AG10803 (cell line): ENCODE data around the gene IFITM5.
"Not testable (repeated sequence)": the region's sequence is repeated elsewhere in the genome, so short reads cannot be mapped to it uniquely, and the experiment has no call there.

Experiments
- DNase-seq: peaks from one replicate; pipeline ENCODE4 v3.0.0; 2010; ENCODE audit warnings: low read depth
- H3K4me3 ChIP-seq: 2 replicates; pipeline ENCODE4 v1.5.1; 2011; ENCODE audit warnings: mild to moderate bottlenecking, low read length, control low read depth
- TF ChIP-seq, protein P1 (sequence below): conservative IDR thresholded peaks from 2 replicates; pipeline ENCODE4 v1.5.1; 2011; ENCODE audit warnings: mild to moderate bottlenecking, low read length, control low read depth, inconsistent platforms

IFITM5 gene

DNA sequence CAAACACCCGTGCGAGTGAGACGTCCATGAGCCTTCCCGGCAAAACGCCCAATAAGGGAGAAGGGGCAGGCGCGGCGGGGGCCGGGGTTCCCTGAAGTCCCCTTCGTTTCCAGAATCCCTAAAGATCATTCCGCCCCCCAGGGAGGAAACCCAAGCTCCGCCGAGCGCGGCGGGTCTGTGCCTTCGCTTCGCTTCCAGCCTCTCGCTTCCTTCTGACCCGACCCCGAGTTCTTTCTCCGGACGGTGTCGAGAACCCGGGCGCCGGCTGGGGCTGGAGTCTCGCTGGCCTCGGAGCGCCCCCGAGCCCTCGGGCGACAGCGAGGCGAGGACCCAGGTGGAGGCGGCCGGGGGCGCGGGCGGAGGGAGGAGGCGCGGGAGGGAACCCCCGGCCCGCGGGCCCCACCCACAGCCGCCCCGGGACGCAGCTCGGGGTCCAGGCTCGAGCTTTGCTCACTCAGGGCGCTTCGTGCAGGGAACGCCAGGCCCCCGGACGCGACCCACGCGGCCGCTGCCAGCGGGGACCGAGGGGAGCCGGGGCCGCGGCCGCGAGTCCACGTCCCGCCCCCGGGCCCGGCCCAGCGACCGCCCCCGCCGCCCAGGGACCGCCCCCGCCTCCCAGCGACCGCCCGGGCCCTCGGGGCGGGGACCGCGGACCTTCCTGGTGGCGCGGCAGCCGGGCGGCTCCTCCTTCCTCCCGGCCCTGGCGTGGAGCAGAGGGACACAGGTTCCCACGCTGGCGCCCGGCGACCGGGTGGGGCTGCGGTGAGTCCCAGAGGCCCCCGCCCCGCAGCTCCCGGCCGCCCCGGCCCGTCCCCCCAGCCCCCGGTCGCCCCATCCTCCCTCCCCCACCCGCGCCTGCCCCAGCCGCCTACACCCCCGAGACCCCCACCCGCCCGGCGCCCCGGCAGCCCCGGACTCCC, 10.6 kb downstream of the IFITM5 start, which contains the start of gene PGGHG:
Gene PGGHG, plus strand, starts transcription at position 649 of the 920 bp plus-strand sequence. CDS start 691 bp downstream, outside the sequence.
- peak; percentile 39 for DNase-seq
- TF ChIP-seq, protein P1, sequence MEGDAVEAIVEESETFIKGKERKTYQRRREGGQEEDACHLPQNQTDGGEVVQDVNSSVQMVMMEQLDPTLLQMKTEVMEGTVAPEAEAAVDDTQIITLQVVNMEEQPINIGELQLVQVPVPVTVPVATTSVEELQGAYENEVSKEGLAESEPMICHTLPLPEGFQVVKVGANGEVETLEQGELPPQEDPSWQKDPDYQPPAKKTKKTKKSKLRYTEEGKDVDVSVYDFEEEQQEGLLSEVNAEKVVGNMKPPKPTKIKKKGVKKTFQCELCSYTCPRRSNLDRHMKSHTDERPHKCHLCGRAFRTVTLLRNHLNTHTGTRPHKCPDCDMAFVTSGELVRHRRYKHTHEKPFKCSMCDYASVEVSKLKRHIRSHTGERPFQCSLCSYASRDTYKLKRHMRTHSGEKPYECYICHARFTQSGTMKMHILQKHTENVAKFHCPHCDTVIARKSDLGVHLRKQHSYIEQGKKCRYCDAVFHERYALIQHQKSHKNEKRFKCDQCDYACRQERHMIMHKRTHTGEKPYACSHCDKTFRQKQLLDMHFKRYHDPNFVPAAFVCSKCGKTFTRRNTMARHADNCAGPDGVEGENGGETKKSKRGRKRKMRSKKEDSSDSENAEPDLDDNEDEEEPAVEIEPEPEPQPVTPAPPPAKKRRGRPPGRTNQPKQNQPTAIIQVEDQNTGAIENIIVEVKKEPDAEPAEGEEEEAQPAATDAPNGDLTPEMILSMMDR: no peak
- peak within 1 kb of the TSS; percentile 56 for H3K4me3 ChIP-seq

DNA sequence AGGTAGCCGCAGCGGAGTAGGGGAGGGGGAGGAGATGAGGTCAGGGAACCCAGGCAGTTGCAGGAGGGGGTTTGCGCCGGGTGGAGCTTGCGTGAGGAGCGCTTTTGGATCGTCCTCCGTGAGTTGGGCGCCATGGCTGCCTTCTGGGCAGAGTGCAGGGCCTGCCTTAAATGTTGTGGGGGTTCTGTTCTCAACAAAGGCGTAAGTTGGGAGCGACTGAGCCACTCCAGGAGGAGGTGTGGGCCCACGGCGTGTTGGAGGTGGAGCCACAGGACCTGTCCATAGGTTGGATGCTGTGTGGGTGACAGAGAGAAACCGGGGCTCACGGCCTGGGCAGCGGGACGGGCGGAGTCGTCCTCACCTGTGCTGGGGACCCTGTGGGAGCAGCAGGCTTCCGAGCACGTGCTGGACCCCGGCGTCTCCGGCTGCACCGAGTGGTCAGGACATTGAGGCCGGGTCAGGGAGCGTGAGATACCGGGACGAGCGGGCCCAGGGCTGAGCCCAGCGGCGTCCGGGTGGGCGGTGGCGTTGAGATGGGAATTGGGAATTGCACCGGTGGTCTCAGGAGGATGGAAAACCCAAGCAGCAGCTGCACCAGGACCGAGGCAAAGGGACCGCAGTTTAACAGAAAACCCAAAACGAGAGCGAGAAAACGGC, 11.4 kb downstream of the IFITM5 start:
- no peak for DNase-seq
- peak overlapping the region; percentile 56 for H3K4me3 ChIP-seq
- TF ChIP-seq, protein P1: no peak

DNA sequence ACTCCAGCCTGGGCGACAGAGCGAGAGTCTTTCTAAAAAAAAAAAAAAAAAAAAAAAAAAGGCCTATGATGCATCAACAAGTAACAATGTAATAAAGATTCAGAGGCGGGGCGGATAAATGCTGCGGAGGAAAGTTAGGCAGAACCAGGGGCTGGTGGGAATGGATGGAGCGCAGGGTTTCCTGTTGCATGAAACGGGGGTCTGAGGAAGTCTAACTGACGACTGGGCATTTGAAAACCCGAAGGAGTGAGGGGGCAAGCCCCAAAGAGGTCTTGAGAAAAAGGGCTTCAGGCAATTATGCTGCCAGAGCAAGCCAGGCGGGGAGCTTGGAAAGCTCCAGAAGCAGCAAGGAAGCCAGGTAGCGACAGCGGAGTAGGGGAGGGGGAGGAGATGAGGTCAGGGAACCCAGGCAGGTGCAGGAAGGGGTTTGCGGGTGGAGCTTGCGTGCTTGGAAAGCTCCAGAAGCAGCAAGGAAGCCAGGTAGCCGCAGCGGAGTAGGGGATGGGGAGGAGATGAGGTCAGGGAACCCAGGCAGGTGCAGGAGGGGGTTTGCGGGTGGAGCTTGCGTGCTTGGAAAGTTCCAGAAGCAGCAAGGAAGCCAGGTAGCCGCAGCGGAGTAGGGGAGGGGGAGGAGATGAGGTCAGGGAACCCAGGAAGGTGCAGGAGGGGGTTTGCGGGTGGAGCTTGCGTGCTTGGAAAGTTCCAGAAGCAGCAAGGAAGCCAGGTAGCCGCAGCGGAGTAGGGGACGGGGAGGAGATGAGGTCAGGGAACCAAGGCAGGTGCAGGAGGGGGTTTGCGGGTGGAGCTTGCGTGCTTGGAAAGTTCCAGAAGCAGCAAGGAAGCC, 12.1 kb downstream of the IFITM5 start:
- not testable (repeated sequence) for DNase-seq, H3K4me3 ChIP-seq

DNA sequence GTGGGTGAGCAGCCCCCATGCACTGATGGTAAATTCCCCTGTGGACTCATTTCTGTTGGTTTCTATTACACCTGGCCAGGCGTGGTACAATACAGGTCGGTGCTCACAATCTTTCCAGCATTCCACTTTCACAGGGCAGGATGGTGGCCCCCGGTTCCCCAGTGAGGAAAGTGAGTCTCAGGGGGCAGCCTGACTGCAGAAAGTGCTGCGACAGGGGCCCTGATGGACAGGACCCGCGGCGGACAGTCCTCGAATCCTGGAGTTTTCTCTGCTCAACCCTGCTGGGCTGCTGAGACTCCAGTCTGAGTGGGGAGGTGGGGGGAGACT, 13.5 kb downstream of the IFITM5 start:
- TF ChIP-seq, protein P1: no peak
- DNase-seq: no peak
- H3K4me3 ChIP-seq: no peak overlapping the region

DNA sequence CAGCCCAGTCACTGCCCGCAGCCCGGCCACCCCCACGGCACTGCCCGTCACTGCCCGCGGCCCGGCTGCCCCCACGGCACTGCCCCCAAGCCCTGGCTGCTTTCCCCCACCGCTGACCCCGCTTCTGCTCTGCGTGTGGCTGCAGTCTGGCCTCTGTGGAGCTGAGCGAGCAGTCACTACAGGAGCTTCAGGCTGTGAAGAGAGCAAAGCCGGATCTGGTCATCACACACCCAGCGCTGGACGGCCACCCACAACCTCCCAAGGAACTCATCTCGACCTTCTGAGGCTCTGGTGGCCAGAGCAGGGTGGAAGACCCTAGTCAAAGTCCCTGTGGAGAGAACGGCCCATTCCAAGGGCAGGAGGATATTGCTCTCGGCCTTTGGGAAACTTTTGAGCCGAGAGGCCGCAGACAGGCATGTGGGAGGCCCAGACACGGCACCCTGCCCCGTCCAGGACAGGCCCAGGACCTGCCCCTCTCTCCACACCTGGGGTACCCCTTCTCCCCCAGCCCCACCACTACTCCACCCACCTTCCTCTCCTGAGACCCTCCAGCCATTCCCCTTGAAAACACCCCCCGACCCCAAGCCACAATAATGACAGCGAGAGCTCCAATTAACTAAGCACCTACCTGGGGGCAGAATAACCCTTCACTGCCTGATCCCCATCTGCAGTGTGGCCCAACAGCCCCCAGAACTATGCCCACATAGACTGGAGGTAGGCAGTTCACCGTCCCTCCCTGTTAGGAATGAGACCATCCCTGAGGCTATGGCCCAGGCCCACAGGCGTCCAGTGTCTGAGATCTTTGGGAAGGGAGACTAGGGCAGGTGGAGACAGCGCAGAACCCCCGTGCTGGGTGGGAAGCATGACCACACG, 14.1 kb downstream of the IFITM5 start:
- TF ChIP-seq, protein P1: no peak
- no peak overlapping the region for H3K4me3 ChIP-seq
- DNase-seq: no peak

DNA sequence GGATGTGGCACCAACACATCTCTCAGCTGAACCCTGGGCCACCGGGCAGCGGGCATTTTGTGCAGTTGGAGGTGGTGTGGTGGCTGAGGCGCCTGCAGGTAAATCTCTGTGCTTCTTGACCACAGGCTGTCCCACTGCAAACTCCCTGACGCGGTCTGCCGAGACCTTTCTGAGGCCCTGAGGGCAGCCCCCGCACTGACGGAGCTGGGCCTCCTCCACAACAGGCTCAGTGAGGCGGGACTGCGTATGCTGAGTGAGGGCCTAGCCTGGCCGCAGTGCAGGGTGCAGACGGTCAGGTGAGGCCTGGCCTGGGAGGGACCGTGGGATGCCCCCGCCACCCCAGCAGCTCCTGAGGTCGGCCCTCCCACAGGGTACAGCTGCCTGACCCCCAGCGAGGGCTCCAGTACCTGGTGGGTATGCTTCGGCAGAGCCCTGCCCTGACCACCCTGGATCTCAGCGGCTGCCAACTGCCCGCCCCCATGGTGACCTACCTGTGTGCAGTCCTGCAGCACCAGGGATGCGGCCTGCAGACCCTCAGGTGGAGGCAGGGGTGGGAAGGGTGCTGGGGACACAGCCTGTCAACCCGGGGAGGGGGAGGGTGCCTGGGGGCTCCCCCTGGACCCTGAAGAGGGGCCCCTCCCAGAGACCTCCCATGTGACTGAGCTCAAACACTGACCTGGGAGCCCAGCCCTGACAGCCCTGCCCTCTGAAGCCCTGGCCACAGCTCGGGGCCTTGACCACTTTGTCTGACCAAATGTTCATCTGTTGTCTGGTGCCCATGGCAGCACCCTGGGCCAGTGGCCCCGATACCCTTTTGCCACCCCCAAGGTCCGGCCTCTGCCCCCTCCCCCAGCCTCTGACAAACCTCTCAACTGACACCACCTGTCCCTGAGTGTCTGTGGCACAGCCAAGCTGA, 15.0 kb downstream of the IFITM5 start:
- DNase-seq: no peak
- no peak overlapping the region for H3K4me3 ChIP-seq
- TF ChIP-seq, protein P1: no peak
